Mucosa of rectum (tissue), 2 donors: Measurements from ENCODE around the gene UCMA.

Source experiments
- H3K27ac ChIP-seq, 2 donors: one replicate each; pipeline ENCODE4 v1.7.0; 2013; ENCODE audit warnings: inconsistent platforms in 2 of 2, low read depth in 2 of 2, low read length in 2 of 2
- H3K27me3 ChIP-seq, 2 donors: one replicate each; pipeline ENCODE4 v1.7.0; 2013; ENCODE audit warnings: low read length in 2 of 2; ENCODE audit not compliant: control insufficient read depth in 2 of 2, insufficient read depth in 2 of 2
- H3K36me3 ChIP-seq, 2 donors: one replicate each; pipeline ENCODE4 v1.7.0; 2013; ENCODE audit warnings: low read length in 2 of 2; ENCODE audit not compliant: control insufficient read depth in 2 of 2, insufficient read depth in 2 of 2
- H3K4me1 ChIP-seq, 2 donors: one replicate each; pipeline ENCODE4 v1.7.0; 2013; ENCODE audit warnings: low read length in 2 of 2, mild to moderate bottlenecking in 1 of 2; ENCODE audit not compliant: control insufficient read depth in 2 of 2, insufficient read depth in 2 of 2
- H3K4me3 ChIP-seq, 2 donors: one replicate each; pipeline ENCODE4 v1.7.0; 2013; ENCODE audit warnings: low read length in 2 of 2
- H3K9ac ChIP-seq, 2 donors: one replicate each; pipeline ENCODE4 v1.7.0; 2013; ENCODE audit warnings: low read length in 2 of 2, low read depth in 1 of 2, mild to moderate bottlenecking in 1 of 2
- H3K9me3 ChIP-seq, 2 donors: one replicate each; pipeline ENCODE4 v1.7.0; 2013; ENCODE audit warnings: low read length in 2 of 2; ENCODE audit not compliant: control insufficient read depth in 2 of 2
- donor health status: healthy.
- donor health status: Normal muscosa, but diverticular disease.

Gene UCMA

DNA sequence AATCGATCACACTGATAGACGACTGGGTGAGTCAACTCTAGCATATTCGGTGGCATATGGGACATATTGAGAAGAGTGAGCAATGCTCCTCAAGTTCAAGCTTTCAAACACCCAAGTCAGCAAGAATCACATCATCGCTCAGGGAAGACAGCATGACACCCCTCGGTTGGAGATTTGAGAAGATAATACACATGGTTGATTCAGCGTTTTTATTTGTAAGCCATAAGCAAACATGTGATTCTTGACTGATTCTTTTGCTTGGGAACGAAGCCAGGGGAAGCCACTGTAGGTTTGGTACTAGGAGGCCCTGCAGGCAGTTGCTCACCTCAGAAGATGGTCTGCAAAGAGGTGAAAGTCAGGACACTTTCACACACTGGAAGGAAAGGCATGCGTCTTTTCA is 12.6 kb downstream of the UCMA start:
- Histone ChIP-seq H3K9me3 (no peaks in the 10 kb centered on the region), H3K9ac (no peak overlapping the region), H3K27me3 (no peaks in the 10 kb centered on the region), H3K27ac (no peak overlapping the region), H3K36me3 (no peaks in the 10 kb centered on the region), H3K4me1 (no peaks in the 10 kb centered on the region), H3K4me3 (no peak overlapping the region)

GRCh38 chr10:13219685-13220670 is 14.2 kb downstream of the UCMA start:
- no peak overlapping the region for H3K27ac ChIP-seq
- H3K4me3 ChIP-seq, result no peak overlapping the region
- H3K9me3 ChIP-seq, result no peaks in the 10 kb centered on the region
- H3K9ac ChIP-seq, result no peak overlapping the region
- H3K4me1 ChIP-seq, result no peaks in the 10 kb centered on the region
- H3K27me3 ChIP-seq, result no peaks in the 10 kb centered on the region
- no peaks in the 10 kb centered on the region for H3K36me3 ChIP-seq

GRCh38 chr10:13218878-13219277 is 15.3 kb downstream of the UCMA start:
- no peak overlapping the region for H3K4me3 ChIP-seq
- H3K27ac ChIP-seq, result no peak overlapping the region
- H3K9ac ChIP-seq, result no peak overlapping the region
- no peaks in the 10 kb centered on the region for H3K36me3 ChIP-seq
- H3K27me3 ChIP-seq, result no peaks in the 10 kb centered on the region
- no peaks in the 10 kb centered on the region for H3K9me3 ChIP-seq
- H3K4me1 ChIP-seq, result no peaks in the 10 kb centered on the region

DNA sequence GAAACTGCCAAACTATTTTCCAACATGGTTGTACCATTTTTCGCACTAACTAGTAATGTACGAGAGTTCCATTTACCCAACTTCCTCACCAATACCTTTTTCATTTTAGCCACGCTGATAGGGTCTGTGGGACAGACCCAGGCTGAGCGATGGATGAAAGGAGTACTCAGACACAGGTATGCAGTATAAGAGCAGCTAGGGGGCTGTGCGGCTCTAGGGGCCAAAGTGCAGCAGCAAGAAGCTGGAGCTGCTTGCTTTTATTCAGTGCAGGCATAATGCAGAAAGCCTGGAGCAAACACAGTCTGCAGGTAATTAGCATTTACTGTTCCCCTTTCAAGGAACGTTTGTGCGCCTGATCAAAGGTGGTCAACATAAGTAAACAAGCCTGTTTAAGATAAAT is 21.0 kb downstream of the UCMA start:
- H3K4me3 ChIP-seq, result no peak overlapping the region
- H3K27me3 ChIP-seq, result no peaks in the 10 kb centered on the region
- H3K4me1 ChIP-seq, result no peaks in the 10 kb centered on the region
- no peak overlapping the region for H3K9ac ChIP-seq
- no peaks in the 10 kb centered on the region for H3K36me3 ChIP-seq
- no peak overlapping the region for H3K27ac ChIP-seq
- H3K9me3 ChIP-seq, result no peaks in the 10 kb centered on the region

DNA sequence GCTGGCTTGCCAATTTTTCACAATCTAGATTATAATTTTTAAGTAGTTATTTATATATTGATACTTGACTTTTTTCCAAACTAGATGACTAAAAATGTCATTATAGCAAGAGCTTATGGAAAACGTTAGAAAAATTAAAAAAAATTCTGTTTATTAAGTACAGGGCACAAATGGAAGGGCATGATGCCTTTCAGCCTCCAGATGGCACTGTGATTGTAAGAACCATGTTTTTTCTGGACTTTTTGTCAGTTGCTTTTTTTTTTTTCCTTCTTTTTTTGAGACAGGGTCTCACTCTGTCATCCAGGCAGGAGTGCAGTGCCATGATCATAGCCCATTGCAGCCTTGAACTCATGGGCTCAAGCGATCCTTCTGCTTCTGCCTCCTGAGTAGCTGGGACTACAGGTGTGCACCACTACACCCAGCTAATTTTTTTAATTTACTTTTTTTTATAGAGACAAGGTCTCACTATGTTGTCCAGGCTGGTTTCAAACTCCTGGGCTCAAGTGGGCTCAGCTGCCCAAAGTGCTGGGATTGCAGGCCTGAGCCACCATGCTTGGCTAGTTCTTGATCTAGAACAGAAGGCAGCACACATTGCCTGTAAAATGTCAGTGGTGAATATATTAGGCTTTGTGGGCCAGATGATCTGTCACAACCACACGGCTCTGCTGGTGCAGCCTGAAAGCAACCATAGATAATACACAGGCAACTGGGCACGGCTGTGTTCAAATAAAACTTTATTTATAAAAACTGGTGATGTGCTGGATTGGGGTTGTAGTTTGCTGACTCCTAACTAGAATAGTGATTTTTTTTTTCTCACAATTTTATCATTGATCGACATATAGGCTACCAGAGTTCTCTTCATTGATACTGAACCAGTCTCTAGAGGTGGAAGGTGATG is 27.4 kb downstream of the UCMA start:
- H3K9ac ChIP-seq, result no peak overlapping the region
- H3K27ac ChIP-seq, result no peak overlapping the region
- H3K36me3 ChIP-seq, result no peaks in the 10 kb centered on the region
- no peaks in the 10 kb centered on the region for H3K9me3 ChIP-seq
- no peak overlapping the region for H3K4me3 ChIP-seq
- no peaks in the 10 kb centered on the region for H3K27me3 ChIP-seq
- H3K4me1 ChIP-seq, result no peaks in the 10 kb centered on the region

DNA sequence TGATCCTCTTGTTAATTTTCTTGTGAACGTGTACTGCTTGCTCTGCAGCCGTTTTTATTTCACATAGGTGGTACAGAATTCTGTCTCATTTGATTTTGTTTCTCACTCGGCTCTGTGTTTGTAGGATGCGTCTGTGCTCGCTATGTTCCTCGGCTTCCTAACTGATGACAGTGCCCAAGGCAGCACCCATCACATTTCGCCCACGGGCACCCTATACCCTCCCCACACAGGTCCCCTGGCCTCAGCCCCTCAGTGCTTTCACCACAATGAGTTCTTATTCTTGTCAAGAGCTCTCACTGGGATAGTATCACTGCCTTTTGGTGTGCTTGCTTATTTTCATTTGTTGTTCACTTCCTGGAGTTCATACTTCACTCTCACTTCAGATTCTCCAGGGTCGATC is 28.1 kb downstream of the UCMA start:
- Histone ChIP-seq H3K36me3 (no peaks in the 10 kb centered on the region), H3K4me1 (no peaks in the 10 kb centered on the region), H3K27ac (no peak overlapping the region), H3K9me3 (no peaks in the 10 kb centered on the region), H3K4me3 (no peak overlapping the region), H3K27me3 (no peaks in the 10 kb centered on the region), H3K9ac (no peak overlapping the region)

DNA sequence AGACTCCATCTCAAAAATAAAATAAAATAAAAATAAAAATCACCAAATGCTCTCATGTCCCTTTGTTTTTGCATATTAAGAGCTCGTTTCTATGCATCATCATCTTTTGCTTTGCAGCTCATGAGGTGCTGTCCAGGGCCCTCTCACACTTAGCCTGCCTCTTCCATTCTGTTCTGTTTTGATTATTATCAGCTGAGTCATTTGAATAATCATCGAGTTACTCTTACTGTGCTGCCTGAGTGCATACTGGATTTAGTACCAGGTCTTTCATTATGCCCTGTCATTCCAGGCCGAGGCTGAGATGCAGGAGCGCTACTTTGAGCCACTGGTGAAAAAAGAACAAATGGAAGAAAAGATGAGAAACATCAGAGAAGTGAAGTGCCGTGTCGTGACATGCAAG is 33.0 kb downstream of the UCMA start:
- H3K27ac ChIP-seq, result no peak overlapping the region
- no peak overlapping the region for H3K9ac ChIP-seq
- no peaks in the 10 kb centered on the region for H3K9me3 ChIP-seq
- H3K36me3 ChIP-seq, result no peaks in the 10 kb centered on the region
- H3K4me3 ChIP-seq, result no peak overlapping the region
- H3K4me1 ChIP-seq, result no peaks in the 10 kb centered on the region
- H3K27me3 ChIP-seq, result no peaks in the 10 kb centered on the region

- Histone ChIP-seq H3K4me1 (no peaks in the 10 kb centered on the region), H3K36me3 (no peaks in the 10 kb centered on the region), H3K27ac (no peak overlapping the region), H3K4me3 (no peak overlapping the region), H3K9ac (no peak overlapping the region), H3K9me3 (no peaks in the 10 kb centered on the region), H3K27me3 (no peaks in the 10 kb centered on the region)
Measured at GRCh38 chr10:13195016-13195415, 39.2 kb downstream of the UCMA start.

DNA sequence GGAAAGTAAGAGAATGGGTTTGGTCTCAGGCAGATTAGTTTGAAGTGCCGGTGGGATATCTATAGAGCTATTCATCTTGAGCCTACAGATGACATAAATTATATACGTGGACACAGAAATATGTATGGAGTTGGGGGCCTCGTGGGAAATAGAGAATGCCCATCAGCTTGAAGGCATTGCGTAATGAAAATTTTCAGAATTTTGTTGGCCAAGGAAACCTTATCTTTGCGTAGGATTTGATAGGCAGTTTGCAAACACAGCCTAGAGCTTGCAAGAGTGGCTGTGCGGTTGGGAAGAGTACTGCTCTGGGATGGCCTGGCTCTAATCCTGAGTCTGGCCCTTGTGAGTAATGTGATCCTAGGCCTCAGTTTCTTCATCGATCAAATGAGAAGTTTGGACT is 40.5 kb downstream of the UCMA start:
- Histone ChIP-seq H3K4me3 (no peak overlapping the region), H3K27ac (no peak overlapping the region), H3K4me1 (no peaks in the 10 kb centered on the region), H3K27me3 (no peaks in the 10 kb centered on the region), H3K9ac (no peak overlapping the region), H3K36me3 (peaks cover 0 to 2% of the 10 kb centered on the region in 2 donors), H3K9me3 (no peaks in the 10 kb centered on the region)

DNA sequence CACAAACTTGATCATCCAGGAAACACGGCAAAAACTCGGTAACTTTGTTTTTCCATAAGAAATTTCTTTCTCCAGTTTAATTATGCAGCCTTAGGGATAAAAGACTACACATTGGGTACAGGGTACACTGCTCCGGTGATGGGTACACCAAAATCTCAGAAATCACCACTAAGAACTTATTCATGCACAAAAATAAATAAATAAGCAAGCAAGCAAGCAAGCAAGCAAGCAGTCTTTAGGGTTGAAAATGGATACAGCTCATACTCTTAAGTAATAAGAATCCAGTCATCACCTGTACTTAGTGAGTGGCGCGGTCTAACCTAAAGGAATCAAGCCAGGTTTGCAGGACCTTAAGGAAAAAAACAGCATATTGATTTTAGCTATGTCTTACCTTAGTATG is 42.8 kb downstream of the UCMA start:
- H3K36me3 ChIP-seq, result peaks cover 0 to 4% of the 10 kb centered on the region in 2 donors
- H3K9ac ChIP-seq, result no peak overlapping the region
- H3K27me3 ChIP-seq, result no peaks in the 10 kb centered on the region
- no peak overlapping the region for H3K4me3 ChIP-seq
- H3K9me3 ChIP-seq, result no peaks in the 10 kb centered on the region
- H3K27ac ChIP-seq, result no peak overlapping the region
- no peaks in the 10 kb centered on the region for H3K4me1 ChIP-seq
